ENCODE measurements around the gene NPFFR1. TPM values are rescaled to one million over a fixed set of nuclear protein-coding genes. Genes with fewer than 3 reads are reported as not detected.

The NPFFR1 gene
- total and polyA plus RNA-seq, 3 donors from 2014 or later = 2.6 to 6.6 (median 2.8) TPM

DNA sequence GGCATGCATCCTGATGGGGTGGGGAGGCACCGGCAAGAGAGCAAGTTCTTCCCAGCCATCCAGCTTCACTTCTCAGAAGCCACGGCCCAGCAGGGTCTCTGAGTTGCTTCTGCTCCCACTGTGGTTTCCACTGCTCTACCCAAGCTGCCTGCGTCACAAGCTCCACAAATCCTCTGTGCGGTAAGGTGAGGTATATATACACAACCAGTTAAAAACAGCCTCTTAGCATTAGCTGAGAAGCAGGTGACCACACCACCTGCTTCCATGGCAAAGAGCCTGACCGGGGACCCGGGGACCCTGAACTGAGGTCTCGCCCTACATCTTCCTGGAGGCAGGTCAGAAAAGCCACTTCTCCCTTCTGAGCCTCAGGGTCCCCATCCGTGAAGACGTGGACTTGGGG is 46.9 kb upstream of the NPFFR1 start:
- no peak overlapping the region for H3K27ac ChIP-seq
- H3K4me1 ChIP-seq = peaks cover 21% of the 10 kb centered on the region
- 89 to 91% methylated on average over 4 to 9 of the region's 9 CpGs for whole genome bisulfite sequencing, 2 donors
- TF ChIP-seq POLR2A (IDR thresholded peaks at IDR 0.05) = no peak
- TF ChIP-seq, protein P1, sequence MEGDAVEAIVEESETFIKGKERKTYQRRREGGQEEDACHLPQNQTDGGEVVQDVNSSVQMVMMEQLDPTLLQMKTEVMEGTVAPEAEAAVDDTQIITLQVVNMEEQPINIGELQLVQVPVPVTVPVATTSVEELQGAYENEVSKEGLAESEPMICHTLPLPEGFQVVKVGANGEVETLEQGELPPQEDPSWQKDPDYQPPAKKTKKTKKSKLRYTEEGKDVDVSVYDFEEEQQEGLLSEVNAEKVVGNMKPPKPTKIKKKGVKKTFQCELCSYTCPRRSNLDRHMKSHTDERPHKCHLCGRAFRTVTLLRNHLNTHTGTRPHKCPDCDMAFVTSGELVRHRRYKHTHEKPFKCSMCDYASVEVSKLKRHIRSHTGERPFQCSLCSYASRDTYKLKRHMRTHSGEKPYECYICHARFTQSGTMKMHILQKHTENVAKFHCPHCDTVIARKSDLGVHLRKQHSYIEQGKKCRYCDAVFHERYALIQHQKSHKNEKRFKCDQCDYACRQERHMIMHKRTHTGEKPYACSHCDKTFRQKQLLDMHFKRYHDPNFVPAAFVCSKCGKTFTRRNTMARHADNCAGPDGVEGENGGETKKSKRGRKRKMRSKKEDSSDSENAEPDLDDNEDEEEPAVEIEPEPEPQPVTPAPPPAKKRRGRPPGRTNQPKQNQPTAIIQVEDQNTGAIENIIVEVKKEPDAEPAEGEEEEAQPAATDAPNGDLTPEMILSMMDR (IDR thresholded peaks at IDR 0.05) = no peak
- H3K36me3 ChIP-seq (ENCODE audit: low read depth, missing control alignments) = no peaks in the 10 kb centered on the region
- intact Hi-C loops (cut with DNase I; ENCODE audit: low total_unique reads) = no loop called here
- H3K9me3 ChIP-seq = no peaks in the 10 kb centered on the region
- no peak for DNase-seq
- no peaks in the 10 kb centered on the region for H3K27me3 ChIP-seq
- H3K4me3 ChIP-seq = no peak overlapping the region

DNA sequence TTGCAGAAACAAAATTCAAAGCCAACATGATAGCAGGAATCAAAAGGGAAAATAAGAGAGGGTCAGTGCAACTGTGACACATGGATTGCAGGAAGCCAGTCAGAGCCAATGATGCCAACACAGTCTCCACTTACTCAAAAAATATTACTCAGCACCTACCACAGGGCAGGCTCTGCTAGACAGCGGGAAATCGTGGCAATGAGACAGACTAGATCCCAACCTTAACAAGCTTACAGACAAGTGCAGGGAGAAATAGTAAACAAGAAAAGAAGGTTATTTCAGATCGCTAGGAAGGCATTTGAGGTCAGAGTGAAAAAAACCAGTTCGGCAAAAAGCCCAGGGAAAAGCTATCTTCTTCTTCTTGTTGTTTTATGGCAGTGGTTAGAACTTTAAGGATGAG is 45.2 kb upstream of the NPFFR1 start:
- Histone ChIP-seq H3K27me3 (no peaks in the 10 kb centered on the region), H3K36me3 (ENCODE audit: low read depth, missing control alignments) (no peaks in the 10 kb centered on the region), H3K9me3 (no peaks in the 10 kb centered on the region), H3K4me3 (no peak overlapping the region), H3K27ac (no peak overlapping the region), H3K4me1 (peaks cover 14% of the 10 kb centered on the region)
- TF ChIP-seq POLR2A (IDR thresholded peaks at IDR 0.05) = no peak
- DNase-seq = peak; percentile 31
- 60 to 62% methylated on average over 4 of the region's 4 CpGs for WGBS, 2 donors
- intact Hi-C loops (cut with DNase I; ENCODE audit: low total_unique reads) = no loop called here

DNA sequence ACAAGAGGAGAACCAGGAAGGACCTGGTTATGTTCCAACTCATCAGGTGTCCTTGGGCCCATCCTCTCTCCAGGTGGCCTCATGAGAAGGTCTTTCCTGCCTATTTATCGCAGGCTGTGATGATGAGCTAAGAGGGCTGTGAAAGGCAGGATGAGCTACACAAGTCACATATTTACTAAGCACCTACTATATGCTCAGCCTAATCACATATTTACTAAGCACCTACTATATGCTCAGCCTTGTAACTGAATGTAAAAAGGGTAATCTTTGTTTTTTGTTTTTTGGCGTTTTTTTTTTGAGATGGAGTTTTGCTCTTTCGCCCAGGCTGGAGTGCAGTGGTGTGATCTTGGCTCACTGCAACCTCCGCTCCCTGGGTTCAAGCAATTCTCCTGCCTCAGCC is 44.2 kb upstream of the NPFFR1 start:
- no peak overlapping the region for H3K27ac ChIP-seq
- no peaks in the 10 kb centered on the region for H3K27me3 ChIP-seq
- 92 to 94% methylated on average over 4 of the region's 4 CpGs for WGBS, 2 donors
- no peaks in the 10 kb centered on the region for H3K9me3 ChIP-seq
- no peaks in the 10 kb centered on the region for H3K36me3 ChIP-seq (ENCODE audit: low read depth, missing control alignments)
- no peak for TF ChIP-seq POLR2A (IDR thresholded peaks at IDR 0.05)
- TF ChIP-seq, protein P1 (IDR thresholded peaks at IDR 0.05) = no peak
- H3K4me3 ChIP-seq = no peak overlapping the region
- intact Hi-C loops (cut with DNase I; ENCODE audit: low total_unique reads) = no loop called here
- peaks cover 14% of the 10 kb centered on the region for H3K4me1 ChIP-seq
- DNase-seq = no peak

DNA sequence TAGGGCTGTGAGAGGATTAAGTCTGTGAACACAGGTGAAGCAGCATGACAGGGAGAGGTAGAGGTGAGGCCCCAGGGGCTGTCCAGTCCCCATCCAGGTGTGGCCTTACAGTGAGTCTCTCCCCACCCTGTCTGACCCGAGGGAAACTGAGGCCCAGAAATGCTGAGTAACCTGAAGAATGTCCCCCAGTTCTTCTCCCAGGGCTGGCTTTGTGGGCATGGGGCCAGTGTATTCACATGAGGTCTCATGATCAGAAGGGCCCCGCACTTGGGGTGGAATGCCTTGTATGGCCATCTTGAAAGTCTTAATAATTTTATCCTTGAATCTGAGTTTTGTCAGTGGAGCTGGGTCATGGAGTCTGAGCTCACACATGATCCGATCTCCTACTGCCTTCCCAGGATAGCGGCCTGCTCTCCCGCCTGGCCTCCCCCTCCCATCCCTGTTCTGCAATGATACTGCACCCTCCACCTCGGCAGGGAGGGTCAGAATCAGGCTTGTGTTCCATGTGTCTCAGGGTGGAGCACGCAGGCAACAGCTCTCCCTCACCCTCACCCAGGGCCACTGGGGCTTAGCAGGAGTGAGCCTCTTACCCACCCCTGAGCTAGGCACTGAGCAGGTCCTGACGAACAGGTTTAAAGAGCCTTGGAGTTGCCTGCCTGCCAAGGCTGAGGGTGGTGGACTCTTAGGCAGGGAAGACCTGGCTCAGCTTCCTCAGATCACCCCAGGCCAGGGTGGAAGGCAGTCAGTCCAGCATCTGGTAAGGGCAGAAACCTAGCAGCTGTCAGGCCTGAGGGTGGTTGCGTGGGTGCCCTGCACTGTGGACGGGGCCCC is 41.4 kb upstream of the NPFFR1 start:
- Histone ChIP-seq H3K36me3 (ENCODE audit: low read depth, missing control alignments) (no peaks in the 10 kb centered on the region), H3K27ac (no peak overlapping the region), H3K4me1 (peaks cover 3% of the 10 kb centered on the region), H3K9me3 (no peaks in the 10 kb centered on the region), H3K27me3 (no peaks in the 10 kb centered on the region), H3K4me3 (no peak overlapping the region)
- WGBS, 2 donors = 81 to 89% methylated on average over 10 of the region's 10 CpGs
- no peak for DNase-seq
- TF ChIP-seq, protein P1 (IDR thresholded peaks at IDR 0.05) = no peak
- no peak for TF ChIP-seq POLR2A (IDR thresholded peaks at IDR 0.05)
- intact Hi-C loops (cut with DNase I; ENCODE audit: low total_unique reads) = no loop called here

DNA sequence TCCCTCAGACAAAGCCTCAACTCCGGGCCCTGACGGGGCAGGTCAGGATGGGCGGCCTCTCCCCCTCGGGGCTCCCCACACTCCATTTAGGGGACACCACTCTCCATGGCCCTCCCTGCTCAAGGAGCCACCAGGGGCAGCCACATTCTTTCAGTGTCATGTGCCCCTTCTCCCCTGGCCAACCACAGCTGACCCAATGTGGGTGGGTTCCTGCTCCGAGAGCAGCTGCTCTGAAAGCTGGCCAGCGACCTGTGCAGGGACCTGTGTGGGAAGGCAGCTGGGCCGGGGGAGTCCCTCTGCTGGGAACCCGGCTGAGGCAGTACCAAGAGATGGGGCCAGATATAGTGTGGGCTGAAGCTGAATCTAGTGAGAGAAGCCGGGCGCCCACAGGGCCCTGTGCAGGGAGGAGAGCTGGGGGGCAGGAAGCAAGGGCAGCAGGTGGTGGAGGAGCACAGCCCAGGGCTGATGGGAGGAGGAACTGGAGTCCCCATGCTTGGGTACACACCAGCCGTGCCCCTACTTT is 40.6 kb upstream of the NPFFR1 start:
- no peak for TF ChIP-seq POLR2A (IDR thresholded peaks at IDR 0.05)
- TF ChIP-seq, protein P1 (IDR thresholded peaks at IDR 0.05) = no peak
- H3K36me3 ChIP-seq (ENCODE audit: low read depth, missing control alignments) = no peaks in the 10 kb centered on the region
- H3K9me3 ChIP-seq = no peaks in the 10 kb centered on the region
- no peak overlapping the region for H3K4me3 ChIP-seq
- peaks cover 3% of the 10 kb centered on the region for H3K4me1 ChIP-seq
- H3K27ac ChIP-seq = no peak overlapping the region
- no peaks in the 10 kb centered on the region for H3K27me3 ChIP-seq
- intact Hi-C loops (cut with DNase I; ENCODE audit: low total_unique reads) = no loop called here
- DNase-seq = peak; percentile 40
- WGBS, 2 donors = 60 to 65% methylated on average over 7 to 11 of the region's 11 CpGs
